ENCODE data around the gene SLC38A2.

DNA sequence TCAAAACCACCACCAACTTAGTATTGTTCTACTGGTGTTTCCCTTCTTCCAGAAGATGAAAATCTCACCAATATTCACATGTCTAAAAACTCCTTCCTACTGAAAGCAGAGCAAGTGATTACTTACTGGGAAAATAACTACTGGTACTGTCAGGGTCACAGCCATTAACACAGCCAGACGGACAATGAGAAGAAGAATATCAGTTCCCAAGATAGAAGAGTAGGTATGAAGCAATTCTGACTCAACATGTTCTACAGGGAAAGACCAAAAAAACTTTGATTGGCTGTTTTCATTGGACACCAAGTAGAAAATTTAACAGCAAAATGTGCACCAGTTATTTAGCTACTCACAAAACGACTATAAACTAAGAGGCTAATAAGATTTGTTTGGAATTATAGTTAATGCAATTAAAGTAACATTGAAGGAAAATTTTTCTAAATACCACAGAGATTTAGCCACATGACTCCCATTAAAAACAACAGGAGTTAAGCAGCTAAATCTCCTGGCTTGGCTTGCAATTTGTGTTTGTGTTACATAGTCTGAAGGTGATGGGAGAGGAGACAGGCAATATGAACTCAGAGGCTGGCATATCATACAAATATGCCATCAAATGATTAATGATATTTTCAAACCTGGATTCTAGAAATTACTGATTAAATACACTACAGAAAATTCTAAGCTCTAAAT is 9.5 kb downstream of the SLC38A2 start:
- TF ChIP-seq, protein P1, sequence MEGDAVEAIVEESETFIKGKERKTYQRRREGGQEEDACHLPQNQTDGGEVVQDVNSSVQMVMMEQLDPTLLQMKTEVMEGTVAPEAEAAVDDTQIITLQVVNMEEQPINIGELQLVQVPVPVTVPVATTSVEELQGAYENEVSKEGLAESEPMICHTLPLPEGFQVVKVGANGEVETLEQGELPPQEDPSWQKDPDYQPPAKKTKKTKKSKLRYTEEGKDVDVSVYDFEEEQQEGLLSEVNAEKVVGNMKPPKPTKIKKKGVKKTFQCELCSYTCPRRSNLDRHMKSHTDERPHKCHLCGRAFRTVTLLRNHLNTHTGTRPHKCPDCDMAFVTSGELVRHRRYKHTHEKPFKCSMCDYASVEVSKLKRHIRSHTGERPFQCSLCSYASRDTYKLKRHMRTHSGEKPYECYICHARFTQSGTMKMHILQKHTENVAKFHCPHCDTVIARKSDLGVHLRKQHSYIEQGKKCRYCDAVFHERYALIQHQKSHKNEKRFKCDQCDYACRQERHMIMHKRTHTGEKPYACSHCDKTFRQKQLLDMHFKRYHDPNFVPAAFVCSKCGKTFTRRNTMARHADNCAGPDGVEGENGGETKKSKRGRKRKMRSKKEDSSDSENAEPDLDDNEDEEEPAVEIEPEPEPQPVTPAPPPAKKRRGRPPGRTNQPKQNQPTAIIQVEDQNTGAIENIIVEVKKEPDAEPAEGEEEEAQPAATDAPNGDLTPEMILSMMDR (IDR thresholded peaks at IDR 0.05): no peak
- no peak for TF ChIP-seq POLR2A (IDR thresholded peaks at IDR 0.05)
